ENCODE data around the gene SLC33A1.

The SLC33A1 gene

DNA sequence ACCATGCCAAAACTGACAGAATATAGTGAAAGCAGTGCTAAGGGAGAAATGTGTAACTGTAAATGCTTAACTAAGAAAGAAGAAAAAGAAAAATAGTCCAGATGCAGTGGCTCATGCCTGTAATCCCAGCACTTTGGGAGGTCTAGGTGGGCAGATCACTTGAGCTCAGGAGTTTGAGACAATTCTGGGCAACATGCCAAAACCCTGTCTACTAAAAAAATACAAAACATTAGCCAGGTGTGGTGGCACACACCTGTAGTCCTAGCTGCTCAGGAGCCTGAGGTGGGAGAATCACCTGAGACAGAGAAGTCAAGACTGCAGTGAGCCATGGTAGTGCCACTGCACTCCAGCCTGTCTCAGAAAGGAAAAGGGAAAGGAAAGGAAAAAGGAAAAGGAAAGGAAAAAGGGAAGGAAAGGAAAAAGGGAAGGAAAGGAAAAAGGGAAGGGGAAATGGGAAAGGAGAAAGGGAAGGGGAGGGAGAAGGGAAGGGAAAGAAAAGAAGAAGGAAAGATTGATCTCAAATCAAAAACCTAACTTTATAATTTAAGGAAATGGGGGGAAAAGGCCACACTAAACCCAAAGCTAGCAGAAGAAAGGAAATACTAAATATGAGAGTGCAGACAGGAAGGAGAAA is 68.4 kb downstream of the SLC33A1 start:
- DNase-seq: no peak

DNA sequence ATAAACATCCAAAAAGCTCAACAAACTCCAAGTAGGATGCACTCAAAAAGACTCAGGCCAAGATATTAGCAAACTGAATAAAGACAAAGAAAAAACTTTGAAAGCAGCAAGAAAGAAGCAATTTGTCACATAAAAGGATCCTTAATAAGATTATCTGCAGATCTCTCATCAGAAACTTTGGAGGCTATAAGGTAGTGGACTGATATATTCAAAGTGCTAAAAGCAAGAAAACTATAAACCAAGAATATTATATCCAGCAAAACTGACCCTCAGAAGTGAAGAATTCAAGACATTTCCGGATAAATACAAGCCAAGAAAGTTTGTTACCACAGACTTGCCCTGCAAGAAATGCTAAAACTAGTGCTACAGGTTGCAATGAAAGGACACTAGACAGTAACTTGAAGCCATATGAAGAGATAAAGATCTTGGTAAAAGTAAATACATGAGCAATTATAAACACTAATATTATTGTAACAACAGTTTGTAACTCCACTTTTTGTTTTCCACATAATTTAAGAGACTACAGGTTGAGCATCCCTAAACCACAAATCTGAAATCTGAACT is 71.8 kb downstream of the SLC33A1 start:
- no peak for DNase-seq

DNA sequence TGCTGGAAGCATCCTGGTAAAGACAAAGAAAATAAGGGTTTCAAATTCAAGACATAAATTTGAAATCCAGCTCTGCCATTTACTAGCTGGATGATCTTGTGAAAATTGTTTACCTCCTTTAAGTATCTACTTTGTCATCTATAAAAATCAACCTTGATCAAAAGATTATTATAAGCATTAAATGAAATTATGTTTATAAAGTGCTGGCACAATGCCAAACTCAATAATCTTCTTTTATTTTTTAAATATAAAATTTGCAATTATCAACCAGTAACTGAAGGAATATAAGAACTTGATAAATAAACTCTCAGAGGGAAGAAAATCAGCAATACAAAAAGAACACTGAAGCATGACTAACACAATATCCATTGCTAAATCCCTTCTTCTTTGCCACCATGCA is 73.9 kb downstream of the SLC33A1 start:
- DNase-seq: no peak

DNA sequence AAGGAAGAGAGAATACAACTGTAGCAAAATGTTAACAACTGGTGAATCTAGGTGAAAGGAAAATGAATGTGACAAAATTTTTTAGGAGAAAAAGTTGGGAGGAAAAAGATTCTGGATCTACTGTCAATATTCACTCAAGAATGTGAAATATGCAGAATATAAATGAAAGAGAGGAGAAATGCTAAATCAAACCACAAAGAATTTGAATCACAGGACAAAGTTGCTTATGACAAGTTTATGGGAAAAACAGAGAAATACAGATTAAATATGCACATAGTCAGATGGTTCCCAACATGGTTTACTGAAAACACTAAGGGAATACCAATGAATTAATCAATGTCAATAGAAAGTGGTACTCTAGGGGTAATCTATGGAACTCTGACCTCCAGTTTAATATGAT is 75.8 kb downstream of the SLC33A1 start:
- DNase-seq: no peak

DNA sequence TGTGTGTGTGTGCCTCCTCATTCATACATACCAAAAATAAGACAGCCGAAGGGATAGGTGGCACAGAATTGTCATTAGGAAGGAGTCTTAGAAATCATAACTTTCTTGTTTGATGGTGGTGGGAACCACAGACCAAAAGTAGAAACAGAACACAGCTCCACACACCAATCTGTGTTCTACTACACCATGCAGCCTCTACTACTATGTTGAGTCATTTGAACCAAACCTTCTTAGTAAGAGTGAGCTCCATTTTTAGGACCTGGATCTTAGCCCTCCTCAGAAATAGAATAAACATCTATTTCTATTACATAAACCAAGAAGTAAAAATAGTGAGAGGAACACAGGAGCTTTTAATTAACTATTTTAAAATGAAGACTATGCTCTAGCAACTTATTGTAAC is 81.4 kb downstream of the SLC33A1 start:
- DNase-seq: no peak

DNA sequence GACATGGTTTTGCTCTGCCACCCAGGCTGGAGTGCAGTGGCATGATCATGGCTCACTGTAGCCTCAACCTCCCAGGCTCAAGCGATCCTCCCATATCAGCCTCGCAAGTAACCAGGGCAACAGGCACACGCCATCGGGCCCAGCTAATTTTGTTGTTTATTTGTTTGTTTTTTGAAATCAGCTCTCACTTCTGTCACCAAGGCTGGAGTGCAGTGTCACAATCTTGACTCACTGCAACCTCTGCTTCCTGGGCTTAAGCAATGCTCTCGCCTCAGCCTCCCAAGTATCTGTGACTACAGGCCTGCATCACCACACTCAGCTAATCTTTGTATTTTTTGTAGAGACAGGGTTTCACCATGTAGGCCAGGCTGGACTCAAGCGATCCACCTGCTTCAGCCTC is 83.1 kb downstream of the SLC33A1 start:
- DNase-seq: no peak
